Ecto neural progenitor cell (in vitro differentiated cells): ENCODE results near the gene POGK.
"Not testable (repeated sequence)": the region's sequence is repeated elsewhere in the genome, so short reads cannot be mapped to it uniquely, and the experiment has no call there.

Source experiments
- DNase-seq: peaks from one replicate; pipeline ENCODE4 v3.0.0-alpha.2; 2018; ENCODE audit warnings: low spot score

Gene POGK

DNA sequence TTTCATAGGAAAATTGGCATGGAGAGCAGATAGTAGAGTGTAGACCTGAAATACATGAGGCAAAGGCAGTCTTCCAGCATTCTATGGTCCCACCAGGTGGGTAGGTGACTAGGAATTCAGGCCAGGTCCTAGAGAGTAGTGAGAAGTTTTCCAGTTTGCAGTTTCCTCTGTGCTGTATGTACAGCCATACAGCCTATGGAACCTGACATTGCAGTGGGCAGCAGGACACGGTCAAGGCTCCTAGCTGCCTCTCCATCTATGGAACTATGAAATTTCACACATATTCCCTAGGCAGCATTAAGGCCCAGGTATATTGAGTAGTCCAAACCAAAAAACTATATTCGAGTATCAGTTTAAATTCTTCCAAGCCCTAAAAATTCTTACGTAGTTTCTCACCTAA, 16.3 kb downstream of the POGK start:
- DNase-seq: no peak

DNA sequence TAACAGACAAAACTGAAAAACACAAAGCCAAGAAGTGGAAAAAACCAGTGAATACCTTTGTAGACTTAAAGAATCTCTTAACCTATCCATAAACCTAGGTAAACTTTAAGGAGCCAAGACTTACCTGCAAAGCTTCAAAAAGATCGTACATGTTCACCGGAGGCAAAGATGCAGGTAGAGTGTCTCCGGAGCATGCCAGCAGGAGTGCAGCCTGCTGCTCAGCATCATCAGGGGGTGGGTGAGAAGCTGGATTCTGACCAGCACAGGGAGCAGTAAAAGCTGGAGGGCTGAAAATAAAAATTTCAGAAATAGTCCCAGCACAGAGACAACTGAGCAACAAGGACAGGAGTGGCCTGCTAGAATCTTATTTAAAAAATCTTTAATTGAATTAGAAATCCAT, 18.7 kb downstream of the POGK start:
- no peak for DNase-seq

DNA sequence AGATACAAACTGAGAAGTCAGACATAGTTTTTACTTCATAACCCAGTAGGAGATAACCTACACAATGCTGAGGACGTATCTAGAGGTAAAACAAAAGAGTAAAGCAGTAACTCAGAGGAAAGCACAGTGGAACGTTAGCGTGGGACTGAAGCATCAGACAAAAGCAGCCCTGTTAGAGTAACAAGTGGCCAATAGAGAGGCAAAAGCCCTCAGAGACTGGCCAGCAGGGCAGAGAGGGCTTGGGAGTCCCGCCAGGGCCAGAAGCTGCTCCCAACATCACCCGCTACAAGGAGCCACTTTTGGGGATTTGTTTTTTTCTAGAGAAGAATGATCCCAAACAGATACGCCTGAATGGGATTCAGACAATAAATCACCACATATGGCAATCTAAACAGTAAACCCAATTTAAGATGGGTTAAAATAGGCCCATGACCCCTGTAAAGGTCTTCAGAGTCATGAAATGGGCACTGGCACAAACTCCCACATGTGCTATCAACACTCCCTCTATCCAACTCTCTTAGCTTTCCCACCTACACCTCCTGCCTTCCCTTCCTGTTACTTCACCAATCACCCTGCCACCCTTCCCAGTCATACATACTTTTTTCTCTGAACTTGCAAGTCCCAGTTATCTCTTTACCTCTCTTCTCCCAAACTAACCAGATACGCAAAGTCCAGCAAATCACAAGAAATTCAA, 19.6 kb downstream of the POGK start:
- no peak for DNase-seq

DNA sequence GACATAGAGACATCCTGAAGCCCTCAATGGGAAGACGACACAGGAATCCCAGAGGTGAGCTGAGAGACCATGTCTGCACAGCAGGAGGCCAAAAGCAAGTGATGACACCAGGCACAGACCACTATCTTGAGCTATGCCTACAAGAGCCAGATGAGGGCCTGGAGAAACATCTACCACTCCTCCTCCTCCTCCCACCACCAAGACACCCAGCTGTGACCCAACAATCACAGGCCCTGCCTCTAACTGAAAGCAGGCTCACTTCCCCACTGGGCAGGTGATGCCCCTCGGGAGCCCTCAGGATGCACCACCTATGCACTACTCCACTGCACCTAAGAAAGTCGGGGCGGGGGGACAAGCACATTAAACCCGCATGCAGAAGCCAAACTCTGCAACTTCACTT, 20.3 kb downstream of the POGK start:
- DNase-seq: no peak

DNA sequence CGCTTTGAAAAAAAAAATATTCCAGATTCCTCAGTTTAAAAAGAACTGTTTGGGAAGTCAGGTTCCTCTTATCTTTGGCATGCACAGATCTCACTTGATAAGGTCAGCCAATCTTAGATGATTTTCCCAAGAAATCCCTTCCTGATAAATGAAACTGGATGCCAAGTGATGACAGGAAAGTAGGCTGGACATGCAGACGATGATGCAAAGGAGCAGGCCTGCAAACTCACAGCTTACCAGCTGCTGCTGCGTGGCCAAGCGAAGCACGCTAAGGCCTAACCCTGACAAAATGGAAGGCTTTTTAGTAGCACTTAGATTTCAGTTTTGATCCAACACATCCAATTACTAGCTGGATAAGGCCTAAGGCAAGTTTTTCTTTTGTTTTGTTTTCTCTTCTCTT, 26.7 kb downstream of the POGK start:
- DNase-seq: no peak

DNA sequence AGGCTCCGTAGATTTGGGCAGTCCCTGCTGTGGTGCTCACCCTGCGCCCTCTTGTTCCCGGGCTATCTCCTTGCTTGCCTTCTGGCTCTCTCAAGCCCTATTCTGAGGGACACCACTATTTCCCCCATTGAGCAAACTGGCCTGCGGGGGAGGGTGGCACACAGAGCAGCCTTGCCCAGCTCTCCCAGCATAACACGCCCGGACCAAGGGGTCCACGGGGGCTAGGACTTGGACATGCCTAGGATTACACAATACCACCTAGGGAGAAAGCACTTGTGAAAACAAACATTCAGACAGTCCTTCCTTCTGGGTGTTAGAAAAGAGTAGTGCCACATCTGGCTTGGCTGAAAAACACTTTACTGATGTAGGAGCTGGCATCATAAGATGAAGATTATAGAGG, 29.4 kb downstream of the POGK start:
- DNase-seq: no peak

DNA sequence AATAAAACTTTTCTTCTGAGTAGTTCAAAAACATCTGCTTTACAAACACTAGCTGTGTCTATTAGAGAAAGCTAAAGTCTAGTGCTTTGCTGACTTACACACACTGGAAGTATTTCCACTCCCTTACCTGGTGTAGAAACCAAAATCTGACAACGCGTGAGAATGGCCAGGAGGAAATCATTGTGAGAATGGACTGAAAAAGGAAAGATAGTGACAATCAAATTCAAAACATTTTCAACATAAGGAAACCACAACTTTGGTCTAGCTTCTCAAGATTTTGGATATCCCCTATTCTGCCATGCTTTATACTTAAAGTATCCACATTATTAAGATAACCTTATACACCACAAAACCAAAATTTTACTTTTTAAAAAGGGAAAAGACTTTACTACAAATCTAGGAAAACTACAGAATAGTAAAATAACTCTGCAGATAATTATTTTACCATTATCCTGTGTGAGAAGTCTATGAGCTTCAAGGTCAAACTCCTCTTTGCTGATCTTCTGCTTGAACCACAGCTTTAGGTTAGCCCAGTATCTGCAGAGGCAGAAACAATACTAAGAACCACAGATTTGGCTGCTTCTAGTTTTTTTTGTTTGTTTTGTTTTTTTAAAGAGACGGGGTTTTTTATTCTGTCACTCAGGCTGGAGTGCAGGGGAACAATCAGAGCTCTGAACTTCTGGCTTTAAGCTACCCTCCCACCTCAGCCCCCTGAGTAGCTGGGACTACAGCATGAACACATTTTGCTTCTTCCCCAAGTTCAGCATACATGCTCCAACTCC, 30.2 kb downstream of the POGK start:
- no peak for DNase-seq

DNA sequence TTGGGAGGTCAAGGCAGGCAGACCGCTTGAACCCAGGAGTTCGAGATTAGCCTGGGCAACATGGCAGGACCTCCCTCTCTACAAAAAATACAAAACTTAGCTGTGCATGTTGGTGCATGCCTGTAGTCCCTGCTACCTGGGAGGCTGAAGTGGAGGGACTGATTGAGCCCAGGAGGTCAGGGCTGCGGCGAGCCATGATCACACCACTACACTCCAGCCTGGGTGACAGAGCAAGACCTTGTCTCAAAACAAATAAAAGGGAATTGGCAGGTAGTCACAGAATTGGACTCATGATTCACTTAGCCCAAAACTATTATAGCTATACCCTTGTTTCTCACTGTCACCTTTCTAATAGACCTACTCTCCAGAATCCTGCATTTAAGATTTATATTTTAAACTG, 31.3 kb downstream of the POGK start:
- DNase-seq: no peak

DNA sequence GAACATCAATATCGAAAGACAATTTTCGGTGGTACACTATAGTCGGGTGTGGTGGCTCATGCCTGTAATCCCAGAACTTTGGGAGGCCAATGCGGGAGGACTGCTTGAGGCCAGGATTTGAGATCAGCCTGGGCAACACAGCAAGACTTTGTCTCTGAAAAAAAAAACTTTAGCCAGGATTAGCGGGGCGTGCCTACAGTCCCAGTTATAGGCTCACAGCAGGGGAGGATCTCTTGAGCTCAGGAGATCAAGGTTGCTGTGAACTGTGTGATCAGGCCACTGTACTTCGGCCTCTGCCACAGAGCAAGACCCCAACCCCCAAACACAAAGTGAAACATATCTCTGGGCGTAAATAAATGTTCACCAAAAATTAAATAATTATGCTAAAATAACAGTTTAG, 35.2 kb downstream of the POGK start:
- DNase-seq: no peak

DNA sequence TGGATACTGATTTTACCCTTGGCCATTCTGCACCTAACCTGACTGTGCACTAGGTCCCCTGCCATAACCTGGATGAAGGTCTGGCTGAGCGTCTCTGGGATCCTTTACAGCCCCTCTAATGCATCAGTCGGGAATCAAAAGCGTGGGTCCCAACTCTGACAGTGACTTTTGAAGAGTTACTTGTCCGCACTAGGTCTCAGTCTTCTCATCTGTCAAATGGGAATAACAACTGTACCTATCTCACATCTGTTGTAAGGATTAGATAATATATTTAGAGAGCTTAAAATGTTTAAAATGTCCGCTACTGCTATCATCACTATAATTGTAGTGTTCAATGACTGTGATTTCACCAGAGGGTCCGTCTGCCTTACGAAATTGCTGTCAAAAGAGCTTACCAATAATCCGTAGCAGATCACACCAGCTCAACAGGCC, 36.0 kb downstream of the POGK start:
- DNase-seq: no peak

DNA sequence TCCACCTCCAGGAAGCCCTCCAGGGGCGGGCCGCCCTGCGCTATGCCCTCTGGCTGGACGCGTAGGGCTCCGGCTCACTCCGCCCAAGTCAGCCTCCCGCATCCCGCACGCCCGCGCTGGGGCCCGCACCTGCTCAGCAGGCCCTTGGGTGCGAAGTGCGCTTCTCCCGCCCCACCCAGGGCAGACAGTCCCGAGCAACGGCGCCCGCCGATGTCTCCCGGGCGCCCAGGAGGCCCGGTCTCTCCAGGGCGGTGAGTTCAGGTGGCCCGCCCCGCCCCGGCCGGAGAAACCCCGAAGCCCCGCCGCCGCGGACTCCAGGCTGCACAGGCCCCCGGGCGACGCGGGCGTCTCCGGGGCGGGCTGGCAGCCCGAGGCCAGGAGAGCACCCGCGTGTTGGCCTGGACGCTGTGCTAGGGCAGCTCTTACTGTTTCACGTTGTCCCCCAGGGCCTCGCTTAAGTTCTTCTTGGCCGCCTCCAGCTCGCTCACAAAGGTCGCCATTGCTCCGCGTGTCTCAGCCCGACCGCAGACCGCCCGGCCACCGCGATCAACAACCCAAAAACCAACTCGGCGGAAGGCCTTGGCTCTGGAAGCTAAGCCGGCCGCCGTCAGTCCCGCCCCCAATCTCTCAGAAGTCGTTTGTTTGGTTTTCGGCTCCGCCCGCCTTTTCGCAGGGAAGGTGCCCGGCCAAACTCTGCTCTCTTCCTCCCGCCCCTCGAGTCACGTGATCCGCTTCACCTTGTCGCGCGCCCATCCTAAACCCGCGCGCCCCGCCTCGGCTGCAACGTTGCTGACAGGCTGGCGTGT, 36.7 kb downstream of the POGK start, which contains the start of gene TADA1:
TSS of gene TADA1 (minus strand) at position 531 of the 806 bp plus-strand sequence. CDS start at position 500, 31 bp downstream.
- peak; percentile 98 for DNase-seq

DNA sequence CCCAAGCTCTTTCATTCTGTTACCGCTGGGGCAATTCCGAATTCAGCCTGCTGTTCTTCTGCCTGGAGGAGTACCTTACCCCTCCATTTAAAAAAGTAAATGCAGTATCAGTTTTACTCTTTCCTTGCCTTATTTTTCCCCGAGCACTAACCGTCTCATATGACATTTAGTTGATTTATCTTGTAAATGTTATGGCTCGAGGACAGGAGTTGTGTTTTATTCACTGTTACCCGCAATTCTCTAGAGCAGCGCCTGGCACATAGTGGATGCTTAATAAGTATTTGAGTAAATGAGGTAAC, 37.2 kb downstream of the POGK start:
- DNase-seq: no peak

DNA sequence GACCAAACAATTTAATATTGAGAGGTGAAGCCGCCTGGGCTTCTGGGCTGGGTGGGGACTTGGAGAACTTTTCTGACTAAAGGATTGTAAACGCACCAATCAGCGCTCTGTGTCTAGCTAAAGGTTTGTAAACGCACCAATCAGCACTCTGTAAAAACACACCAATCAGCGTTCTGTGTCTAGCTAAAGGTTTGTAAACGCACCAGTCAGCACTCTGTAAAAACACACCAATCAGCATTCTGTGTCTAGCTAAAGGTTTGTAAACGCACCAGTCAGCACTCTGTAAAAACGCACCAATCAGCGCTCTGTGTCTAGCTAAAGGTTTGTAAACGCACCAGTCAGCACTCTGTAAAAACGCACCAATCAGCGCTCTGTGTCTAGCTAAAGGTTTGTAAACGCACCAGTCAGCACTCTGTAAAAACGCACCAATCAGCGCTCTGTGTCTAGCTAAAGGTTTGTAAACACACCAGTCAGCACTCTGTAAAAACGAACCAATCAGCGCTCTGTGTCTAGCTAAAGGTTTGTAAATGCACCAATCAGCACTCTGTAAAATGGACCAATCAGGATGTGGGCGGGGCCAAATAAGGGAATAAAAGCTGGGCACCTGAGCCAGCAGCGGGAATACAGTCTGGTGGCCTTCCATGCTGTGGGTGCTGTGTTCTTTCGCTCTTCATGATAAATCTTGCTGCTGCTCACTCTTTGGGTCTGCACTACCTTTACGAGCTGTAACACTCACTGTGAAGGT, 39.1 kb downstream of the POGK start:
- not testable (repeated sequence) for DNase-seq

DNA sequence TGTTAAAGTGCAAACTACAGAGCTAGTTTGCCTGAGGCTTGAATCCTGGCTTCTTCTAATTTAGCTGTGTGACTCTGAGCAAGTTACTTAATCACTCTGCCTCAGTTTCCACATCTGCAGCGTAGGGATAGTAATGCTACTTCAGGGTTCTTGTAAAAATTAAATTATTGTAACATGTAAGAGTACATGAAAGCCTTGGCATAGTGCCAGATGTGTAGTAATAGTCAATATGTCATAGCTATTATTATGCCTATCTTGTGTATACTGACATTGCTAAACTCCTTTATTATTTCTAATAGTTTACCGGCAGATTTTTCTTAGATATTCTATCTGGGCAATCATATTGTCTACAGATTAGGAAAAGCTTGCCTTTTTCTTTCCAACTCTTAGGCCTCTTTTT, 43.6 kb downstream of the POGK start:
- no peak for DNase-seq

DNA sequence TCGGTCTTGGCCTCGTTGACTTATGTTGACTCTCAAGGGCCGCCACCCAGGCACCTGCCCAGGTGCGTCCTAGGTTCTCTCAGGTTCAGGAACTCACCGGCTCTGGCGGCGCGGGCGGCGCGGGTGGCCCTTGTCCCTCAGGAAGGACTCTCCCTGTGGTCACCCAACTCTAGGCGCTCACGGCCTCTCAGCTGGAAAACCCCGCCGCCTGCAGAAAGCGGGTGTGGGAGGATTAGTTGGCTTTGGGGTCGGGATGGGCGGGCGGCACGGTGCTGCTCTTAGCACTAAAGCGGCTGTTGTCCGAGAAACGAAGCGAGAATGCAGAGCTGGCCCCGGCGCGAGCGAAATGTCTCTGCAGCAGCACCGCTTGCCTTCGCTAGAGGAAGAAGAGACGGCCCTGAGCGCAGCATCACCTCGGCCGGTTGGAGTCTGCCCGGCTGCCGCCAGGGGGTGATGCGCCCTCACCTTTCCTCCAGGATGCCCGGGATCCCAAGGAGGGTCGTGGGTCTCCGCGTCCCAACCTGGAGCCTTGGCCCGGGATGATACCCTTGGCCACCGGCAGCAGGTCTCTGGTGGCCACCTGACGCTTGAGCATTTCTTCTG, 44.9 kb downstream of the POGK start:
- DNase-seq: peak; percentile 91

DNA sequence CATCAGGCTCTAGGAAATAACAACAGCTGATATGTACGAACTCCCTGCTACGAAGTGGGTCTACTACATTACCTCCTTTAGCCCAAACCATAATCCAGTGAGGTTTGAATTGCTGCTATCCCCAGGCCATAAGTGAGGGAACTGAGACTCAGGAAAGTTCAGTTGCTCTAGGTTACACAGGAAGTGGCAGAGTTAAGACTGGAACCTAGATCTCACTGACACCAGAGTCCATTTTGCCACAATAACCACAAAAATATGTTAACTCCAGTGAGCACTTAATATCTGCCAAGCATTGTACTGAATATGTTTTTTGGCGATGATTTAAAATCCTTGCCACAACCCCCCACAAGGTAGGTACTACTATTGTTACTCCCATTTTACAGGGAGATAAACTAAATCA, 45.7 kb downstream of the POGK start:
- no peak for DNase-seq

DNA sequence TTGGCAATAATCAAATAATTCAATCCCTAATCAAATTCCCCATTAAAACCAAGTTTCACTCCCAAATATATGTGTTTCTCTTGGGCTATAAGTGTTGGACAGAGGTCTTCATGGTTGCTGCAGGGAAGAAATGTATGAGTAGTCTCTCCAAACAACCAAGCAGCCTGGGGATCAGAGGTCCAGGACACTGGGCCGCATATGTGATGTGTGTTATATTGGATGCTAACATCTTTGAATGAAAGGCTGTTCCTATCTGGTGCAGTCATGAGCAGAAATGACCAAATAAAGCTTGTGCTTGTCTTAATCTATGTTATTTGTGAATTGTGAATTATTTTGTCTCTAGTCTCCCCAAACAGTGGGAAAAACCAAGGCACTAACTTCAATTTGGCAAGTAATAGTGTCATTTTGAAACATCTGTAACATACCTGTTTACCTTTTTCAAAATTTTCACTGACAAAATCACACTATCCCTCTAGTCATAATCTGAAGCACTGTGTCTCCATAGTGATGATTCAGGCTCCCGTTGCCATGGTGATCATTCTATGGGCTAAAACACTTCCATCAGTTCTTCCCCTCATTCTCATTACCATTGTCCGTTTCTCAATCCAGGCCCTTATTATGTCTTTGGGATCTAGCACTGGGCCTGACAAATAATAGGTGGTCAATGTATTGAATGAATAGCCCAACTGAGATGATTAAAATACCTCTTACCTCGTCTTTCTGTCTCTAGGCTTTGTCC, 49.3 kb downstream of the POGK start:
- no peak for DNase-seq

DNA sequence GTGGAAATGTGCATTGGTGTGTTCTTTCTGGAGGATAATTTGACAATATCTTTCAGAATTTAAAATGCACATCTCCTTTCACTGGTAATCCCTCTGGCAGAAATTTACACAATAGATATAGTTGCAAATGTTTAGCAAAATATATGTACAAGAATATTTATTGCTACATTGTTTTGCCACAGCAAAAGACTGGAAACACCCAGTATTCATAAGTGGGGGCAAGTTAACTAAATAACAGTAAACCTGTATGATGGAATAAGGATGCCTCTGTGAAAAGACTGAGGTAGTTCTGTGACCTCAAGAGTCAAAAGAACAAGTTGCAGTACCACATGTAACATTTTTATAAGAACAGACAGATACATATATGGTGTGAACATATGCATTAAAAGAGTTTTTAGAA, 50.5 kb downstream of the POGK start:
- DNase-seq: no peak

DNA sequence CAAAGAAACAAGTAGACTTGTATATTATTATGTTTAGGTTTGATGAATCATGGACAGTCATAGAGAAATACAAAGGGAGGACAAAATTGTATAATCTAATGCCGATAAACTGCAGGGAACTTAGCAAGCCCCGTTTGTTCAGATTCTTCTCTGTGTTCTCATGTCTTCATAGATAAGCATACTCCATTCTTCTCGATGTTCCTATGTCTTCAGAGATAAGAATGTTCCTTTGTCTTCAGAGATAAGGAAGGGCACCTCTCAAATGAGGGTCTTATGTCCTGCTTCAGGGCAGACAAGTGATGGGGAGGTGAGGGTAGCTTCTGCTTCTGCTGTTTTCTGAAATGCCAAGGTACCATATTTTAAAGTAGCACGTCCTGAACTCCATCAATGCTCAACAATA, 56.5 kb downstream of the POGK start:
- DNase-seq: no peak

DNA sequence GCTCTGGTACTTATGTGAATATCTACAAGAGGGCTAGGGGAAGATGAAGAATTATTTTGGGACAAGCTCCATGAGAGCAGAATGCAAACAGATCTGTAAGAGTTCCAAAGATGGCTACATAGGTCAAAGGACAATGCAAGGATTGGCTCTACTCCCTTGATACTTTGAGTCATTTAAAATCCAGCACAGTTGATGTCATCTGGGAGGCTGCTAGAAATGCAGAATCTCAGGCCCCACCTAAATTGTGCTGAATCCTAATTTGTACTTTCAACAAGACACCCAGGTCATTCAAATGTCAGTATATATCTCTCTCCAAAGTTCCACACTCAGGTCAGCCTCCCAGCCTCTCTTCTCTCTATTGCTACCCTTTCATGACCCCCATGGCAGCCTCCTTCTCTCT, 60.5 kb downstream of the POGK start:
- DNase-seq: no peak

DNA sequence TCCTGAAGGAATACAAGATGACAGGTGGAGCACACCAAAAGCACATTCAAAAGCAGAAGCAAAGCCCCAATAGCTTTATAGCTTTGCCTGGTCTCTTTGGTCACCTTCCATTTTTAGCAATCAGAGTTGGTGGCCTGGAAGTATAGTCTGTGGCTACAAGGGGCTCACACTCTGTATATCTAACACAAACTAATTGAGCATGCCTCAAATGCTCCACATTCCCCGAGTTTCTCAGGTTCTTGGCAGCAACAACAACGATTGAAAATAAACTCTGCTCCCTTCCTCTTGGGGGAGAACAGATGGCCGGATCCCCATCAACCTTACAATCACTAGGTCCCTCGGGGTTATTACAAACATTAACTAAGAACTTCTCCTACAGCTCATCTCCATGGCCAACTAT, 61.7 kb downstream of the POGK start:
- no peak for DNase-seq
